GM19043 (cell line): Measurements from ENCODE around the gene CLDN5.

Experiments
- ATAC-seq: cut with Tn5 transposase; IDR thresholded peaks from one replicate; pipeline ENCODE4 v1.9.1; 2021; ENCODE audit warnings: low read depth; ENCODE audit not compliant: unreplicated experiment

Gene CLDN5

DNA sequence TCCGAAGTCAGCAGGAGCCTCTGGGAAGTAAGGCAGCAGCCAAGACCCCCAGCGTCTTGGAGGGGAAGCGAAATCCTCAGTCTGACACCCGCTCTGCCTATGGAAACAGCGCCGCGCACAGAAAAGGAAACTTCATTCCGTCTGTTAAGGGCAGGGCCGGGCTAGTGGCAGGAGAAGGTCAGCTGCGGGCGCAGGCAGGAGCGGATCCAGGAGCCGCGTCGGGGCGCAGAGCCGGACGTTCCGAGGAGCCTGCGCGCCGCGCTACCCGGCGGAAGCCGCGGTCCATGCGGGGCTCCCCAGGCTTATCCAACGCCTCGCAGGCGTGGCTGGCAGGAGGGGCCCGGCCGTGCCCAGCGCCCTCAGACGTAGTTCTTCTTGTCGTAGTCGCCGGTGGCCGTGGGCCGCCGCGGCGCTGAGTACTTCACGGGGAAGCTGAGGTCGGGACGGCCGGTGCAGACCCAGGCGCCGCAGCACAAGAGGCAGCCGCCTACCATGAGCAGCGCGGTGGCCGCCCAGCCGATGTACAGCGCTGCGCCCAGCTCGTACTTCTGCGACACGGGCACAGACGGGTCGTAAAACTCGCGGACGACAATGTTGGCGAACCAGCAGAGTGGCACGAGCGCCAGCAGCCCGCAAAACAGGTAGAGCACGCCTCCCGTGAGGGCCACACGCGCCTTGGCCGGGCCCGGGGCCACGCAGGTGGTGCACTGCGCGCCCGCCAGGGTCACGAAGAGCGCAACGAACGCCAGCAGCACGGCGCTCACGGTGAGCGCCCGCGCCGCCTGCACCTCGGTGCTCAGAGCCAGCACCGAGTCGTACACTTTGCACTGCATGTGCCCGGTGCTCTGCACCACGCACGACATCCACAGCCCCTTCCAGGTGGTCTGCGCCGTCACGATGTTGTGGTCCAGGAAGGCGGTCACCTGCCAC, 705 bp downstream of the CLDN5 start:
- no peak for ATAC-seq

DNA sequence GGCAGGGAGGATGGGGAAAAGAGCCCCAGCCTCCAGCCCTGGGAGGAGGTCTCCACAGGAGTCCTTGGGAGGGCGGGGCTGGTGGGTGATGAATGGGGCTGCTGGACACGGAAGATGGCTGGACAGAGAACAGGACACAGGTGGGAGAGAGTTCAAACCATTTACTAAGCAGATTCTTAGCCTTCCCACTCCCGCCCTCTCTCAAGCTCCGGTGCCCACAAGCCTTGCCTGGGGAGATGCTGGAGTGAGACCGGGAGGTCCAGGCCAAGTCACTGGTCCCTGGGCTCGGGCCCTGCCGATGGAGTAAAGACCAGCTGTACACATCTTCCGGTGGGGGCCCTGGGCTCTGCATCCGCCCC, 1.4 kb downstream of the CLDN5 start:
- ATAC-seq = no peak

- no peak for ATAC-seq
Observed at GRCh38 chr22:19522190-19522880, 1.9 kb downstream of the CLDN5 start.

DNA sequence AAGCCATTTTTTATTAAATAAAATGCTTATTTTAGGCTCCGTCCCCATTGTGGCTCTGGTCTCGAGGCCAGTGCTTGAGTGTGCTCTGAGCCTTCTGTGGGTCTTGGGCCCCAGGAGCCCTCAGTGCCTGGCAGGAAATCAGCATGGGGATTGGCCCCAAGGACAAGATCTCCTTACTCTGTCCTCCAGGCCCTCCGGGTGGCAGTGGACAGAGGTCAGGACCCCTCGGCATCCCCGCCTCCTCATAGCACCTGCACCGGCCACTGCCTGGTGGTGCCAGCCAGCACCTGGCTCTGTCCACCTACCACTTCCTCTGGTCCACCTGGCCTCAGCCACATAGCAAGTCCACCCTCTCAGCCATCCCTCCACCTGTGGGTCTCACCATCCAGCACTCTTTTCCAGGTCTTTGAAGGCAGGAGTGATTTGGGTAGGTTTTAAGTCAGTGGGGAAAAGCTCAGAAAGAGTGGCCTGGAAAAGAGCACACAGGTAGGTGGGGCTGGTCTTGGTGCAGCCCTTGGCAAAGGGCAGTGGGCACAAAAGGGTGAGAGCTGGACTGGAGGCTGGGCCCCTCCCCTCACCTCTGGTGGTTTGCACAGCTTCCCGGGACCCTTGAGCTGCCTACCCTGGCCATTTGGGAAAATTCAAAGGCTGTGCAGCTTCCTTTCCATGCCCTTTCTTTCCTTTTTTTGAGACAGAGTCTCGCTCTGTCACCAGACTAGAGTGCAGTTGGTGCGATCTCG, 3.5 kb downstream of the CLDN5 start:
- no peak for ATAC-seq

DNA sequence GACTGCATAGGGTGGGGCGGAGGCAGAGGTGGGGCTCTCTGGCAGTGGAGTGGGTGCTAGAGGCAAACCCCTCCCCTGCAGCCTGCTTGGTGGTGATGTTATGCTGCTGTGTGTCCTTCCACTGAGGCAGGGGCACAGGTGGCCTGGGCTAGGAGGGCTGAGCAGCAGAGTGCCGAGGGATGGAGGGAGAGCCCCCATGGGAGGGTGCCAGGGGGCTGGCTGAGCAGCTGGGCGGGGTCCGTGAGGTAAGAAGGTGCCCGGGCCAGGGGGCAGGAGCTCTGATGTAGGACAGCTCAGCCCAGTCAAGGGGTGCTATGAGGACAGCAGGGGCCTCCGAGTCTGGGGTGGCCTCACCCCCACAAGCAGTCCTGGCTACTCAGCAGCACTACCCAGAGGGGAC, 4.2 kb downstream of the CLDN5 start:
- no peak for ATAC-seq

DNA sequence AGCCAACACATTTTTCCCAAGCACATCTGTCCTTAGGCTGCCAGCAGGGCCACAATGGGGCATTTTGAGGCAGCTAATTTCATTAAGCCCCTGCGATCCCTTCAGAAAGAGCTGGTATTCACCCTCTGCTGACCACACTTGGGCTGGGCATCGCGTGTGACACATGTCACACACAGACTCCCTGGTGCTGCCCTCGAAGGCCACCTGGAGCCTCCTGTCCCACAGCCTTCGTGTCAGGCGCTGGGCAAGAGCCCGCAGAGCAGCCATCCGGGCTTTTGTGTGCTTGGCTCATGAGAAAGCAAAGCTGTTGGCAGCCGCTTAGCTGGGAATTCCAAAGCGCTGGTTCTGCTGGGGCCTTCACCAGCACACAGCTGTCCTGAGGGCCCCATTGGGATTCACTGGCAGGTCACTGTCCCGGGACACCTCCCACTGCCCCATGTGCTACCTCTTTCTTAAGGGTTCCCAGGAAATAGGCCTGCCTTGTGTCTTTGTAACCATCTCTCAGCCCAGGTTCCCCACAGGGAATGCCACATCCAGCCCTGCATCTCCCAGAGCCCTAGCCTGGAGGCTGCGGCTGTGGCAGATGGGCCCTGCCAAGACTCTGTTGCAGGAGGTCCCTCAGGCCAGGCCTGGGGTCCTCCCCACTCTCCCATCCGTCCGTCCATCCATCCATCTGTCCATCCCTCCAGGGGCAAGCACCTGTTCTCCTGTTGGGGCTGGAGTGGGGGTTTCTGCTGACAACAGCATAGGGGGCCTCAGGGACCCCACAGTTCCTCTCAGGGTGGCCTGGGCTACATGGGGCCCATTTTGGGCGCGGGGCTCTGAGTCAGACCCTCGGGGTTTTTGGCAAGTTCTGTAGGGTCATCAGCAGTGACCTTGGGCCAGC, 4.9 kb downstream of the CLDN5 start:
- no peak for ATAC-seq

GRCh38 chr22:19518635-19519034, 5.6 kb downstream of the CLDN5 start:
- no peak for ATAC-seq

GRCh38 chr22:19517919-19518611, 6.1 kb downstream of the CLDN5 start:
- no peak for ATAC-seq

- no peak for ATAC-seq
Observed at GRCh38 chr22:19517171-19517500, 7.1 kb downstream of the CLDN5 start.

DNA sequence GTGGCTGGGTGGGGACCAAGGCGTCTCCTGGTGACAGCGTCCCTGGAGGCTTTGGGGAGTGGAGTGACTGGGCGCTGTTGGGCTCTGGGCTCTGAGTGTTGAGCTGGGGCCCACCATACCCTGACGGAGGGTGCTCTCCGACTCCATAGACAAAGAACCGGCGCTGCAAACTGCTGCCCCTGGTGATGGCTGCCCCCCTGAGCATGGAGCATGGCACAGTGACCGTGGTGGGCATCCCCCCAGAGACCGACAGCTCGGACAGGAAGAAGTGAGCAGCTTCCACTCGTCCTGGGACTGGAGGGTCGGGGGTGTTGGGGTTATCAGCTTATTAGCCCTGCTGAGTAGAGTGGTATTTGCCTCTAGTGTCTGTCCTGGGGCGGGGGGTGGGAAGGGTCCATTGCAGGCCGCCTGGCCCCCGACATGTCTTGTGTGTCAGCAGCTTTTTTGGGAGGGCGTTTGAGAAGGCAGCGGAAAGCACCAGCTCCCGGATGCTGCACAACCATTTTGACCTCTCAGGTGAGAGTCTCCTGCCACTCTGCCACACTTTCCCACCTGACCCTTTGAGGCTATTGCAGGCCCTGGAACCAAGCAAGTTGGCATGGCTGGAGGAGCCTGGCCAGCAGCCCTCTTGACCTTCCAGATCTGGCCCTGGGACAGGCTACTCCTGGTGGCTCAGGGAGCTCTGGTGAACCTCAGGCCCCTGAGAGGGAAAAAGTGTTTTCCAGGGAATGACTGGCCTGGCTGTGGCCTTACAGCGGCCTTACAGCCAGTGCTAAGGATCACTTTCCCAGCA, 7.6 kb downstream of the CLDN5 start:
- no peak for ATAC-seq

DNA sequence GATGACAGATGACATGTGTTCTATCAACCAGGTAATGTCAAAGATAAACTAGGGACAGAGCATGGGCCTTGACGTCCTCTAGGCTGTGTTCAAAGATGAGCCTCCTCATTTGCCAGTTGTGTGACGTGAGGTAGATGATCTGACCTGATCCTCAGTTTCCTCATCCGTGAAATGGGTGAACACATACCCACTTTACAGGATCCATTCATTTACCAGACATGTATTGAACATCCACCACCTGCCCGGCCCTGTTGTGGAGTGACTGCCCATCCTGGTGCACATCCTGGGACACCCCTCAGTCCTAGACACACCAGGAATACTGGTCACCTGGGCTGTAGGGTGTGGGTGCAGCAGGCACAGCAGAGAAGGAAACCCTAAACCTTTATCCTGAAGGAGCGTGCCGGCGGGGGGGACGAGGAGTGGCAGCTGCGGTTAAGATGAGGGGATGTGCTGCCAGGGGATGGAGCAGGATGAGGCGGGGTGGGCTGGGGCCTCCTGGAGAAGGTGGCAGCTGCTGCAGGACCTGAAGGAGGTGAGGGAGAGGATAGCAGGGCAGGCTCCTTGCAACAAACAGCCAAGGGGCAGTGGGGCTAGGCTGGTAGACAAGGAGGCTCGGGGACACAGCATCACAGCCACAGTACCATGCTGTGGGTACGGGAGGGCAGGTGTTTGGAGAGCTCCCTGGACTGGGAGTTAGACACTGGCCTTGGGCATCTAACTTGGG, 8.4 kb downstream of the CLDN5 start:
- no peak for ATAC-seq

DNA sequence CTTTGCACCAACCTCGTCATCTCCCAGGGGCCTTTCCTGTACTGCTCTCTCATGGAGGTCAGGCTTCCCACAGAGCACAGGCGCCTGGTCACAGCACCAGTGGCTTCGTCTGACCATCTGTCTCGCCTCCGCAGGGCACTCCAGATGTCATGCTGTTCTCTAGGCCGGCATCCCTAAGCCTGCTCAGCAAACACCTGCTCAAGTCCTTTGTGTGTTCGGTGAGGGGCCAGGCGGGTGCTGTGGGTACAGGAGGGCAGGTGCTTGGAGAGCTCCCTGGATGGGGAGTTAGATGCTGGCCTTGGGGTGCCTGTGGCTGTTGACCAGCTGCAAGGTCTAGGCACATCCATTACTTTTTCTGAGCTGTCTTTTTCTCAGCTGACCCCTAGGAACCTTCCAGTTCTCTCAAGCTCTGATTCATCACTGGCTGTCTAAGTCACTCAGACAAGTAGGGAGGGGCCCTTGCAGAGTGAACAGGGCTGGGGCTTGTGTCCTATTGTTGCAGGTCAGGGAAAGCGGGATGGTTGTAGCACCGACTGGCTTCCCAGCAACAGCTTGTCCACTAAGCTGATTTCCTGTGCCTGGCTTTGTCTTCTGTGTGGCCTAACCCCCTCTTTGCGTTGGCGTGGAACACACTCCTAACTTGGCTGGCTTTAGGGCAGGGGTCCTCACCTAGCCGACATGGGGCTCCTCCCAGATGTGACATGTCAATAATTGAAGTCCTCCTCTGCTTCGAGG, 9.2 kb downstream of the CLDN5 start:
- no peak for ATAC-seq

DNA sequence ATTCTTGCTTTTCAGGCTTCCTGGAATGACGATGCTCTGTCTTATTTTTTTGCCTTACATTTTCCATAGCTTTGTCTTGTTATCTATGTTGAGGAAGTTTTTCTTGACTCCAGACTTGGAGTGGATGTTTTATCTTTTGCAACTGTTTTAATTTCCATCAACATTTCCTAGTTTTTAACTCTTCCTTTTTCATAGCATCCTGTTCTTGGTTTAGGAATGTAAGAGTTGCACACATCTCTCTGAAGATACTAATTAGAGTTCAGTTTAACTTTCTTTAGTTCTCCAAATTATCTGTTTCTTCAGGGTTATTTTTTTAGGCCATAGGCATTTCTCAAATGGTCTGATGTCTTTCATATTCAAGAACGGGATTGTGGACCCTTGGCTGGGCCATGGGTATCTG, 10.4 kb downstream of the CLDN5 start:
- ATAC-seq = no peak

DNA sequence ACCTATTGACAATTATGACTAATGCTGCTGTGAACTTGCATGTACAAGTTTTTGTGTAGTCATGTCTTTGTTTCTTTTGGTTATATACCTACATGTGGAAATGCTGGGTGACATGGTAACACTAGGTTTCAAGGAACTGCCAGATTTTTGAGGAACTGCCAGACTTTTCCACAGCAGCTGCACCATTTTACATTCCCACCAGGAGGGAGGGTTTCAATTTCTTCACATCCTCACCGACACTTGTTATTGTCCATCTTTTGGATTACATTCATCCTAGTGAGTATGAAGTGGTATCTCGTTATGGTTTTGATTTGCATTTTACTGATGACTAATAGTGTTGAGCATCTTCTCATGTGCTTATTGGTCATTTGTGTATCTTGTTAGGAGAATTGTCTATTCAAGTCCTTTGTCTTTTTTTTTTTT, 13.3 kb downstream of the CLDN5 start:
- no peak for ATAC-seq

GRCh38 chr22:19509923-19510322, 14.3 kb downstream of the CLDN5 start:
- ATAC-seq = no peak

GRCh38 chr22:19509191-19509590, 15.0 kb downstream of the CLDN5 start:
- ATAC-seq = no peak

DNA sequence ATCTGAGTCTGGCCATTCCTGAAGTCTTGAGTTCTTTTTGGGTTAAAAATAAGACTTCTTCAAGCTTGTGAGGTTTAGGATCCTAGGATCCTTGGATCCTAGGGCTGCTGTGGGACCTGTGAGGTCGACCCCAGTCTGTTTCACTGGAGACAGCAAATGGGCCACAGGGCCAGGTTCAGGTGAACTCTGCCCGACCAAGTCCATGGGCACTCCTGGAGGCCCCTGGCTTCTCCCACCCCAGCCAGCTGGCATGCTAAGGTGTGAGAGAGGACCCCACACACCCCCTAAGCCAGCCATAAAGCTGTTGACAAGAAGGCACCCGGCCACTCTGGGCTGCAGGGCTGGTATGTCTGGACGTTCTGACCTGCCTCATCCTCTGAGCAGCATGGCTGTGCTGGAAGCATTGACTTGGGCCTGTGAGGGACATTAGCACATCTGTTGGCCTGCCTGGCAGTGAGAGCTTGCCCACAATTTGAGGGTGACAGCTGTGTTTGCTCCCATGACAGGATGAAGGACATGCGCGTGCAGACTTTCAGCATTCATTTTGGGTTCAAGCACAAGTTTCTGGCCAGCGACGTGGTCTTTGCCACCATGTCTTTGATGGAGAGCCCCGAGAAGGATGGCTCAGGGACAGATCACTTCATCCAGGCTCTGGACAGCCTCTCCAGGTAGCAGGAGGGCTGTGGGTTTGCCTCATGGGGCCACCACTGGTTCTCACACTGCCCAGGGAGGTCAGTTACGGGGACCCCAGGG, 16.0 kb downstream of the CLDN5 start:
- no peak for ATAC-seq
